NT2/D1 (cell line): Measurements from ENCODE around the gene CD24.
A peak's percentile ranks its signal among the peaks of the same experiment; 100 is the strongest.
"Not testable (repeated sequence)": the region's sequence is repeated elsewhere in the genome, so short reads cannot be mapped to it uniquely, and the experiment has no call there.

Experiments
- DNase-seq: peaks from one replicate; pipeline ENCODE4 v3.0.0-alpha.2; 2011; ENCODE audit warnings: low read depth, low spot score
- H3K27me3 ChIP-seq: 2 replicates; pipeline ENCODE4 v1.6.0; 2011; ENCODE audit warnings: mild to moderate bottlenecking; ENCODE audit not compliant: insufficient read length, insufficient read depth
- H3K36me3 ChIP-seq: 2 replicates; pipeline ENCODE4 v1.6.1; 2011; ENCODE audit warnings: mild to moderate bottlenecking, low read length, mixed read lengths; ENCODE audit not compliant: insufficient read depth, insufficient read length
- H3K4me1 ChIP-seq: 2 replicates; pipeline ENCODE4 v1.5.1; 2011; ENCODE audit not compliant: insufficient read depth, insufficient read length
- H3K4me3 ChIP-seq: 2 replicates; pipeline ENCODE4 v1.5.1; 2011; ENCODE audit warnings: low read depth; ENCODE audit not compliant: insufficient read length
- H3K9ac ChIP-seq: 2 replicates; pipeline ENCODE4 v1.6.0; 2011; ENCODE audit warnings: low read depth; ENCODE audit not compliant: insufficient read length
- H3K9me3 ChIP-seq: 2 replicates; pipeline ENCODE4 v1.5.1; 2011; ENCODE audit warnings: mild to moderate bottlenecking, low read length; ENCODE audit not compliant: insufficient read depth
- SUZ12 ChIP-seq: IDR thresholded peaks from 2 replicates; pipeline ENCODE4 v1.6.1; 2011; ENCODE audit not compliant: insufficient read length, insufficient read depth; ENCODE audit errors: extremely low read depth
- YY1 ChIP-seq: IDR thresholded peaks from 2 replicates; pipeline ENCODE4 v1.6.1; 2011; ENCODE audit not compliant: insufficient read length, insufficient read depth
- ZNF274 ChIP-seq: IDR thresholded peaks from 2 replicates; pipeline ENCODE4 v1.6.1; 2011; ENCODE audit warnings: mild to moderate bottlenecking, low read depth, low read length

The CD24 gene

DNA sequence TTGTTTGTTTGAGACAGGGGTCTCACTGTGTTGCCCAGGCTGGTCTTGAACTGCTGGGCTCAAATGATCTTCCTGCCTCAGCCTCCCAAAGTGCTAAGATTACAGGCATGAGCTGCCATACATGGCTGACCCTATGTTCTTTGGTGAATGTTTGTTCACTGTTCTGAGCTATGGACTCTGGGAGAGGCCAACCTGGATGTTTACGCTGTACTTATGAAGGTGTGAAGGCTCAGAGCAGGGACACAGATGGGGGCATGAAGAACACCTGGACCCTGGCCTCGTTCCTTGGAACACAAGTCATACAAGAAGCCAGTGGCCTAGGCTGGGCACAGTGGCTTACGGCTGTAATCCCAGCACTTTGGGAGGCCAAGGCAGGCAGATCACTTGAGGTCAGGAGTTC lies 21.1 kb upstream of the CD24 start:
- no peak overlapping the region for H3K9ac ChIP-seq
- TF ChIP-seq YY1 (no peak), SUZ12 (no peak), ZNF274 (no peak)
- no peaks in the 10 kb centered on the region for H3K4me1 ChIP-seq
- H3K4me3 ChIP-seq, result no peak overlapping the region
- H3K27me3 ChIP-seq, result no peaks in the 10 kb centered on the region
- no peaks in the 10 kb centered on the region for H3K9me3 ChIP-seq
- no peak for DNase-seq
- no peaks in the 10 kb centered on the region for H3K36me3 ChIP-seq

DNA sequence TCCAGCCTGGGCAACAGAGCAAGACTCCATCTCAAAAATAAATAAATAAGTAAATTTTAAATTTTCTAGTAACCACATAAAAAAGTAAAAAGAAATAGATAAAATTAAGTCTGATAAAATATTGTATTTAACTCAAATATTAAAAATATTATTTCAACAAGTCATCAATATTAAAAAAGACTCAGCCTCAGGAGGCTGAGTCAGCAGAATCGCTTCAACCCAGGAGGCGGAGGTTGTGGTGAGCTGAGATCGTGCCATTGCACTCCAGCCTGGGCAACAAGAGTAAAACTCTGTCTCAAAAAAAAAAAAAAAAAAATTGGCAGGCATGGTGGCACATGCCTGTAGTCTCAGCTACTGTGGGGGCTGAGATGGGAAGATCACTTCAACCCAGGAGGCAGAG lies 15.2 kb upstream of the CD24 start:
- not testable (repeated sequence) for H3K9ac ChIP-seq, DNase-seq, H3K4me1 ChIP-seq, H3K36me3 ChIP-seq, H3K9me3 ChIP-seq, H3K4me3 ChIP-seq, H3K27me3 ChIP-seq

DNA sequence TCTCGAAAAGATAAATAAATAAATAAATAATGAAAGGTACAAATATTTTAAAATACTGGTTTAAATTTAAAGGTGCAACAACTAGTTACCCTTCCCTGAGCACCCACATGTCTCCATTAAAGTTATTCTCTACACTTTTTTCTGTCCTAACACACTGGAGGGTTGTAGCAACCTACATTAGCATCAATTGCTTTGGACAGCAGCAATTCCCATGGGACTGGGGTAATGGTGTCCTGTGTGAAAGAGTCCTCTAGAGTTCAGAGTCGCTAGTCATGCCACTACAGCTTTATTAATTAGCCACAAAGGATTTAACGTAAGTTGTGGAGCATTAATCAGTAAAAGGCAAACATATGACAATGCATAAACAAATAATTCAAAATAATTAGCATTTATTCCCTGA lies 14.1 kb upstream of the CD24 start:
- Histone ChIP-seq H3K4me1 (no peaks in the 10 kb centered on the region), H3K9ac (no peak overlapping the region), H3K27me3 (no peaks in the 10 kb centered on the region), H3K4me3 (no peak overlapping the region), H3K36me3 (no peaks in the 10 kb centered on the region), H3K9me3 (no peaks in the 10 kb centered on the region)
- DNase-seq, result no peak
- TF ChIP-seq ZNF274, result no peak

GRCh38 chr6:106981926-106982325 lies 7.4 kb upstream of the CD24 start:
- H3K9me3 ChIP-seq, result no peaks in the 10 kb centered on the region
- H3K9ac ChIP-seq, result no peak overlapping the region
- no peaks in the 10 kb centered on the region for H3K4me1 ChIP-seq
- no peaks in the 10 kb centered on the region for H3K36me3 ChIP-seq
- no peak overlapping the region for H3K4me3 ChIP-seq
- H3K27me3 ChIP-seq, result no peaks in the 10 kb centered on the region
- no peak for DNase-seq
- TF ChIP-seq ZNF274 (no peak), SUZ12 (no peak), YY1 (no peak)

DNA sequence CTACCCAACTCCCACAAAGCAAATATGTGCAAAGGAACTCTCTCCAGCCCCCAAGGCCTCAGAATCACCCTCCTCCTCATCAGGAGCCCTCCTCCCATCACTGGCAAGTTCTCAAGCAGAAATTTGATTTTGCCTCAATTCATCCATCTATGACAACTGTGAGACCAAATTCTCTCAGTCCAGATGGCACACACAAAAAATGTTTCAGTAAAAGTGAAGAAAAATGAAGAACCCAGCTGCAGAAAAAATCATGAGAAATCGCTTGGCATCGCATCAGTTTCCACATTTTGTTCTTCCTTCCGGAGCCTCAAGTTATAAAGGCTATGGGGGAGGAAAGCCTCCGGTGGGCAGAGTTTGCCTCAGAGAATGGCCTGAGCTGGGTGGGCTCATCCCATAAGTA lies 6.4 kb upstream of the CD24 start:
- no peak overlapping the region for H3K9ac ChIP-seq
- no peaks in the 10 kb centered on the region for H3K4me1 ChIP-seq
- H3K4me3 ChIP-seq, result no peak overlapping the region
- TF ChIP-seq YY1 (no peak), ZNF274 (no peak), SUZ12 (no peak)
- no peaks in the 10 kb centered on the region for H3K36me3 ChIP-seq
- H3K9me3 ChIP-seq, result no peaks in the 10 kb centered on the region
- no peaks in the 10 kb centered on the region for H3K27me3 ChIP-seq
- no peak for DNase-seq

GRCh38 chr6:106979435-106979884 lies 4.9 kb upstream of the CD24 start:
- no peak for TF ChIP-seq ZNF274
- no peak for TF ChIP-seq YY1
- TF ChIP-seq SUZ12, result no peak
- peak; percentile 86 for DNase-seq

DNA sequence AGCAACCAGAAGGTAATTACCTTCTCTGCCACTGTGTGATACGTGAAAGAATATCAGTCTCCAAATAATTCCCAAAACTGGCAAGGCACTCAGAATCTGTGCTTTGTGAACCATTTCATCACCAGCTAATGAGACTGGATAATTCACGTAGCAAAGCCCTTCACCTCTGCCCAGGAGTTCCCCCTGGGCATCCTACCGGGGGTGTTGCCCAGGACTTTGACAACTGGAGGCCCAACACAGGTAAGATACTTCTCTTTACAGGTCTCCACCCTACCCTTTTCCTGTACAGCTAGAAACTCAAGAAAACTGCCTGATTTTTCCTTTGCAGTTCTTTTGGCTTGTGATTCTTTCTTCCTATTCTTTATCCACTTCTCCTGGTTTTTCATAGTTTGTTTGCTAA lies 2.7 kb upstream of the CD24 start:
- TF ChIP-seq YY1, result no peak
- no peak for TF ChIP-seq SUZ12
- TF ChIP-seq ZNF274, result no peak
- Histone ChIP-seq H3K9me3 (no peaks in the 10 kb centered on the region), H3K4me1 (no peaks in the 10 kb centered on the region), H3K4me3 (no peak overlapping the region), H3K36me3 (peaks cover 20% of the 10 kb centered on the region), H3K27me3 (no peaks in the 10 kb centered on the region), H3K9ac (peak overlapping the region; percentile 9)
- no peak for DNase-seq

More at GRCh38 chr6:106979435-106979884, 4.9 kb upstream of the CD24 start:
- no peak overlapping the region for H3K9ac ChIP-seq
- no peaks in the 10 kb centered on the region for H3K9me3 ChIP-seq
- no peaks in the 10 kb centered on the region for H3K27me3 ChIP-seq
- no peaks in the 10 kb centered on the region for H3K4me1 ChIP-seq
- H3K36me3 ChIP-seq, result no peaks in the 10 kb centered on the region
- no peak overlapping the region for H3K4me3 ChIP-seq

GRCh38 chr6:106976270-106976669 lies 1.7 kb upstream of the CD24 start:
- DNase-seq, result no peak
- TF ChIP-seq YY1 (no peak), SUZ12 (no peak), ZNF274 (no peak)
- Histone ChIP-seq H3K9me3 (no peaks in the 10 kb centered on the region), H3K4me3 (peak overlapping the region; percentile 63), H3K4me1 (no peaks in the 10 kb centered on the region), H3K27me3 (no peaks in the 10 kb centered on the region), H3K9ac (peak overlapping the region; percentile 81), H3K36me3 (peaks cover 27% of the 10 kb centered on the region)
